Ovary (tissue), 9 donors: ENCODE data around the gene C18orf54. TPM values are rescaled to one million over a fixed set of nuclear protein-coding genes. Genes with fewer than 3 reads are reported as not detected.

Experiments
- DNase-seq, 5 donors: peaks; one replicate each; pipeline ENCODE4 v3.0.0-alpha.2; 2019 to 2020
- H3K27ac ChIP-seq, 2 donors: fragments of 200-600 bp; one replicate each; pipeline versions ENCODE4 v1.5.1 to v1.8.0; 2019 to 2022
- H3K27me3 ChIP-seq: fragments of 200-600 bp; one replicate; pipeline ENCODE4 v1.8.0; 2022
- H3K36me3 ChIP-seq: fragments of 200-600 bp; sonication (generic); one replicate; pipeline ENCODE4 v1.5.1; 2019
- H3K4me1 ChIP-seq: one replicate; pipeline ENCODE4 v1.8.1; 2013; ENCODE audit warnings: mild to moderate bottlenecking, moderate library complexity; ENCODE audit not compliant: insufficient read depth
- H3K4me3 ChIP-seq: fragments of 200-600 bp; sonication (generic); one replicate; pipeline ENCODE4 v1.5.1; 2017
- H3K9me3 ChIP-seq, 2 donors: fragments of 200-600 bp in 1 of 2; sonication (generic) in 1 of 2; one replicate each; pipeline versions ENCODE4 v1.5.1 to v1.8.1; 2013 to 2019; ENCODE audit warnings: mild to moderate bottlenecking in 1 of 2, moderate library complexity in 1 of 2
- CTCF ChIP-seq, 3 donors: fragments of 450-650 bp in 2 of 3; fragments of 200-600 bp in 1 of 3; IDR thresholded peaks; one replicate each; pipeline versions ENCODE4 v1.5.1 to v1.8.0; 2016 to 2022; ENCODE audit warnings: antibody characterized with exemption in 3 of 3, mild to moderate bottlenecking in 1 of 3
- EP300 ChIP-seq: sonication (generic); formaldehyde crosslinking; IDR thresholded peaks from one replicate; pipeline ENCODE4 v1.6.1; 2017; ENCODE audit warnings: antibody characterized with exemption
- POLR2A ChIP-seq: fragments of 450-650 bp; IDR thresholded peaks from one replicate; pipeline ENCODE4 v1.6.1; 2017; ENCODE audit warnings: antibody characterized with exemption, mild to moderate bottlenecking, moderate library complexity
- WGBS, 3 donors: extraction: QIAGEN DNeasy Blood & Tissue Kit in 1 of 3; methylation state at CpG; one replicate each; pipeline versions ENCODE4 v1.1.5 to v1.1.7; 2013 to 2017; 5-methylcytosine and 5-hydroxymethylcytosine counted together
- intact Hi-C, 4 donors: fragments of 100-400 bp; cut with DNase I; formaldehyde crosslinking; loops; one replicate each; pipeline versions ENCODE4 v1.11.0 to v1.15.1; 2022 to 2023
- polyA plus RNA-seq, 2 donors: library from polyadenylated mRNA; stranded (reverse); fragments of 200-250 nt in 1 of 2; fragments of 350-450 nt in 1 of 2; fragmentation: Illumina TruSeq in 1 of 2; extraction: RNeasy Lipid Tissue Mini Kit (QIAGEN cat#74804) in 1 of 2; gene quantifications; one replicate each; pipeline ENCODE4 v1.2.3, GENCODE V29; 2013 to 2014
- total RNA-seq, 7 donors: library from RNA; depleted of rRNA in 2 of 7; stranded (reverse); fragments of >200 nt in 2 of 7; fragmentation: NEBNext Ultra II Directional in 3 of 7; extraction: Animal tissue kit (Norgen Biotek cat#: 25700) in 3 of 7; gene quantifications; one replicate each; pipeline versions ENCODE4 v1.1.0 to v1.2.4, GENCODE V29; 2016 to 2023
- donor health status: DM: no; HTN: no; CAD: no; lungs with moderate emphysema.
- donor health status: DM: no; HTN: no; CAD: no.
- donor health status: Bipolar disorder and iron deficiency.
- donor health status: DM: yes; HTN: yes; CAD: no.
- donor health status: DM: no; HTN: no; CAD: no.
- donor health status: DM: yes; HTN: yes; CAD: no.

C18orf54 gene
- total and polyA plus RNA-seq, 9 donors, result 0.87 to 2.5 (median 1.8) TPM

DNA sequence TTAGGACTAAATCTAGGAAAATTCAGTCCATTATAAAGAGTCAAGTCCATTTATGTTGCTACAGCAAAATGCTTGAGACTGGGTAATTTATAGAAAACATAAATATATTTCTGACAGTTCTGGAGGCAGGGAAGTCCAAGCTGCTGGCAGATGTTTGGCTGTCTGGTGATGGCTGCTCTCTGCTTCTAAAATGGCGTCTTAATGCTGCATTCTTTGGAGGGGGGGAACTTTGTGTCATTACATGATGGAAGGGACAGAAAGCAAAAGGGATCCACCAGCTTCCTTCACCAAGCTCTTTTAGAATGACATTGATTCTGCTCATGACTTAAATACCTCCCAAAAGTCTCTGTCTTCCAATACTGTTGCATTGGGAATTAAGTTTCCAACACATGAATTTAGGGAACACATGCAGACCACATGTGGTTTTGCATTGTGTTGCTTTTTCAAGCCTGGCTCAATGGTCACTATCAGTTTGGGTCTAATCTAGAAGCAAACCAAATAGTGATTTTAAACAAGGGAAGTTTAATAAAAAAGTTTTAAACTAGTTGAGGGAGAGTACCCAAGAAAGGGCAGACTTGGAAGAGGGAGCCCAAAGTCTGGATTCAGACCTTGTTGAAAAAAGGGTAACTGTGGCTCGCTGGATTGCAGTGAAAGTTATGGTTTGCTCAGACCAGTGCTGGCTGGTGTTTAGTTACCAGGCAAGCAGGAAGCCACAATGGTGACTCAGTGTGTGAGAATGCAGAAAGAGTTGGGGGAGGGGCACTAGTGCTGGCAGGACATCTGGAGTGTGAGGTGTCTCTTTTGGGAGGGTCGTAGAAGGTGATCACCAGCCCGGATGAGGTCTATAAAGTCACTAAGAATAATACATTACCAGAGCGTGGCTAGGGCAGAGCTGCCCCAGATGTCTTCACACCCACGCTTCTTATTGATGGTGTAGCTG lies 30.8 kb downstream of the C18orf54 start:
- DNase-seq, result no peak
- Histone ChIP-seq H3K9me3 (no peaks in the 10 kb centered on the region), H3K4me3 (no peak overlapping the region), H3K27me3 (no peaks in the 10 kb centered on the region), H3K36me3 (no peaks in the 10 kb centered on the region), H3K4me1 (no peaks in the 10 kb centered on the region), H3K27ac (no peak overlapping the region)
- TF ChIP-seq EP300 (no peak), CTCF (IDR thresholded peaks at IDR 0.05) (no peak), POLR2A (no peak)
- intact Hi-C loops, result no loop called here
- 46 to 48% (median 47%) methylated on average over 6 of the region's 6 CpGs for WGBS, 3 donors

DNA sequence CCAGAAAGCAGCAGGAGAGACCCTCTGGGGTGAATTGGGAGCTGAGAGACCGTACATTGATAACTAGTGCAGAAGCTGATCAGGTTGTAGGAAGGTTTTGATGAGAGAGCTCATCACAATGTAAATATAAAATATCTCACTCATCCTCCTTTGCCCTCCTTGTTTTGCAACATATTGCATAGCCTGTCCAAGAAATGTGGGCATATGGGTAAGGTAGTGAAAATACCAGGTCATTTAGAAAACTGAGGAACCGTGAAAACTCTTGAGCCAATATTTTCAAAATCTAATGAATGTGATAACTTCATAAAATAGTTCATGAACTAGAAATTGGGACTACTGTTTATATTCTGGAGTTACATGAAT lies 31.4 kb downstream of the C18orf54 start:
- H3K27me3 ChIP-seq, result no peaks in the 10 kb centered on the region
- H3K4me1 ChIP-seq, result no peaks in the 10 kb centered on the region
- H3K9me3 ChIP-seq, result no peaks in the 10 kb centered on the region
- DNase-seq, result no peak
- H3K4me3 ChIP-seq, result no peak overlapping the region
- H3K27ac ChIP-seq, result no peak overlapping the region
- TF ChIP-seq EP300, result no peak
- no peak for TF ChIP-seq CTCF (IDR thresholded peaks at IDR 0.05)
- WGBS, 3 donors, result 32 to 40% (median 38%) methylated on average over 2 of the region's 2 CpGs
- H3K36me3 ChIP-seq, result no peaks in the 10 kb centered on the region
- intact Hi-C loops, result no loop called here

GRCh38 chr18:54390838-54391237 lies 33.1 kb downstream of the C18orf54 start:
- H3K27me3 ChIP-seq, result no peaks in the 10 kb centered on the region
- H3K36me3 ChIP-seq, result no peaks in the 10 kb centered on the region
- no peak overlapping the region for H3K4me3 ChIP-seq
- no peak for TF ChIP-seq POLR2A
- no peak for TF ChIP-seq CTCF (IDR thresholded peaks at IDR 0.05)
- TF ChIP-seq EP300, result no peak
- DNase-seq, result no peak
- intact Hi-C loops, result no loop called here
- WGBS, 3 donors, result 61 to 65% (median 62%) methylated on average over 3 of the region's 3 CpGs
- H3K4me1 ChIP-seq, result no peaks in the 10 kb centered on the region
- H3K9me3 ChIP-seq, result no peaks in the 10 kb centered on the region
- no peak overlapping the region for H3K27ac ChIP-seq

GRCh38 chr18:54392543-54393023 lies 34.9 kb downstream of the C18orf54 start:
- Histone ChIP-seq H3K9me3 (no peaks in the 10 kb centered on the region), H3K4me1 (no peaks in the 10 kb centered on the region), H3K27ac (no peak overlapping the region), H3K27me3 (no peaks in the 10 kb centered on the region), H3K4me3 (no peak overlapping the region), H3K36me3 (no peaks in the 10 kb centered on the region)
- 23 to 25% (median 23%) methylated on average over 3 of the region's 3 CpGs for WGBS, 3 donors
- TF ChIP-seq CTCF (IDR thresholded peaks at IDR 0.05), result peak in 2 of 3 donors; percentile 32
- no peak for TF ChIP-seq POLR2A
- DNase-seq, result no peak
- intact Hi-C loops, result no loop called here
